ENCODE data around the gene FAF1. TPM values are rescaled to one million over a fixed set of nuclear protein-coding genes. Genes with fewer than 3 reads are reported as not detected.

Gene FAF1
- total RNA-seq, 6 experiments from 2014 or later = 24.1 to 32.4 (median 31.6) TPM

DNA sequence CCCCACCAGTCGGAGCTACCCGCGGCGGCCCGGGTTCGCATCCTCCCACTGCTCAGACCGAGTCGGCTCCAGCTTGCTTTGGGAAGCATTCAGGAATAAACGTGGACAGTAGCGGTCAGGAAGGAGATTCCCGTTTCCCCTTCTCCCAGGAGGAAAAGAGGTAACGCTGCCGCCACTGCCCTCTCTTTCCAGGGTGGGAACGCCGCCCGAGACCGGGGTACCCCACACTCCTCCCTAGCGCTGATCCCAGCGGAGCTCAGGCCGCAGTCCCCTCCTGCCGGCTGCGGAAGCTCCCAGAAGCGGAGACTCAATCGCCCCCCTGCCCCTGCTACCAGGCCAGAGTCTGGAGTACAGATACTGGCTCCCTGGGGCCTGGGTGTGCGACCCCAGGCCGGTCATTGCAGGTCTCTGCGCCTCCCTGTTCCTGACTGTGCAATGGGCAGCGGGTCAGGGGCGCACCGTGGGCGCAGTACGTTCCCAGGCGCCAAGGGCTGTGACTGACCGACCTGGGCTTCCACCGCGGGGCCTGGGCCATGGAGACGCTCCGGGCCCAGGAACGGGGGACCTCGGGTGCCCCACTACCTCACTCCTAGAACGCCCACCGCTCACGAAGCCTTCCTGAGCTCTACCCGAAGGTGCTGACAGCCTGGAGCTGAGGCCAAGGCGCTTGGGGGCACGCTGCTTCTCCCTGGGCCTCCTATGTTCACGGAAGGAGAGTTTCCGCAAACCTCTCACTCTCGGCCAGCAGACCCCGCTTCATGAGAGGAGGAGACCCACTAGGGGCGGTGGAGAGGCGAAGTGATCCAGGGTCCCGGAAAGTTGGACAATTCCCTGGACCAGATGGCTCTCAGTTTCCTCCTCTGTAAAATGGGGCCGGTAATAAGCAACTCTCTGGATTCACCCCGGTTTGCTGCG, 544.6 kb downstream of the FAF1 start:
- TF ChIP-seq POLR2A (IDR thresholded peaks at IDR 0.05) (no peak), CTCF (IDR thresholded peaks at IDR 0.05) (no peak)
- no peak overlapping the region for H3K27ac ChIP-seq
- 5% methylated on average over 15 of the region's 56 CpGs for WGBS (ENCODE audit: insufficient coverage, low coverage, low lambda C conversion rate, missing lambda C conversion rate)
- H3K36me3 ChIP-seq = no peaks in the 10 kb centered on the region
- no peak for ATAC-seq
- no peaks in the 10 kb centered on the region for H3K9me3 ChIP-seq
- H3K4me3 ChIP-seq = no peak overlapping the region
- DNase-seq = no peak
- H3K4me1 ChIP-seq = peaks cover 0 to 17% (median 0%) of the 10 kb centered on the region in 4 donors
- peaks cover 5 to 32% of the 10 kb centered on the region in 2 donors for H3K27me3 ChIP-seq
- intact Hi-C loops (cut with DNase I) = no loop called here

DNA sequence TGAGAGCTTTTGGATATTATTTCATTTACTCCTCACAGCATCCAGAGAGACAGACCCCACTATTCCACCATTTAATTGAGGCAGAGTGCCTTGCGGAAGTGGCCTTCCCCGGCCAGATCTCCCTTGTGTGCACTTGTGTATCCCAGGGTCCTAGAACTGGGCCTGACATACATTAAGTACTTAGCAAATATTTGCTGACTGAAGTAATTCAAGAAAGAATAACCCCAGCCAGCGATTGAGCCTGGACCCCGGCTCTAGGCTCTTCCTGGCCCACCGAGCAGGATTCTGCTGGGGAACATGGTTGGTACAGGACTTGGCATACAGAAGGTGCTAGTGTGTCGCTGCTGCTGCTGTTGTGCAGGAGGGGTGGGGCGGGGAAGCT, 545.2 kb downstream of the FAF1 start:
- ATAC-seq = no peak
- Histone ChIP-seq H3K27ac (no peak overlapping the region), H3K27me3 (peaks cover 7 to 28% of the 10 kb centered on the region in 2 donors), H3K4me3 (no peak overlapping the region), H3K36me3 (no peaks in the 10 kb centered on the region), H3K4me1 (peaks cover 0 to 17% (median 0%) of the 10 kb centered on the region in 4 donors), H3K9me3 (no peaks in the 10 kb centered on the region)
- DNase-seq = no peak
- no peak for TF ChIP-seq POLR2A (IDR thresholded peaks at IDR 0.05)
- no peak for TF ChIP-seq CTCF (IDR thresholded peaks at IDR 0.05)
- 53% methylated on average over 3 of the region's 7 CpGs for WGBS (ENCODE audit: insufficient coverage, low coverage, low lambda C conversion rate, missing lambda C conversion rate)
- intact Hi-C loops (cut with DNase I) = no loop called here

GRCh38 chr1:50412813-50413476, 547.1 kb downstream of the FAF1 start:
- H3K4me1 ChIP-seq = peaks cover 0 to 9% (median 0%) of the 10 kb centered on the region in 4 donors
- no peak for DNase-seq
- intact Hi-C loops (cut with DNase I) = no loop called here
- WGBS (ENCODE audit: insufficient coverage, low coverage, low lambda C conversion rate, missing lambda C conversion rate) = 71% methylated on average over 1 of the region's 1 CpG
- TF ChIP-seq POLR2A (IDR thresholded peaks at IDR 0.05) (no peak), CTCF (IDR thresholded peaks at IDR 0.05) (no peak)
- no peak for ATAC-seq
- H3K27me3 ChIP-seq = peaks cover 7 to 23% of the 10 kb centered on the region in 2 donors
- no peaks in the 10 kb centered on the region for H3K36me3 ChIP-seq
- H3K27ac ChIP-seq = no peak overlapping the region
- H3K9me3 ChIP-seq = no peaks in the 10 kb centered on the region
- no peak overlapping the region for H3K4me3 ChIP-seq

DNA sequence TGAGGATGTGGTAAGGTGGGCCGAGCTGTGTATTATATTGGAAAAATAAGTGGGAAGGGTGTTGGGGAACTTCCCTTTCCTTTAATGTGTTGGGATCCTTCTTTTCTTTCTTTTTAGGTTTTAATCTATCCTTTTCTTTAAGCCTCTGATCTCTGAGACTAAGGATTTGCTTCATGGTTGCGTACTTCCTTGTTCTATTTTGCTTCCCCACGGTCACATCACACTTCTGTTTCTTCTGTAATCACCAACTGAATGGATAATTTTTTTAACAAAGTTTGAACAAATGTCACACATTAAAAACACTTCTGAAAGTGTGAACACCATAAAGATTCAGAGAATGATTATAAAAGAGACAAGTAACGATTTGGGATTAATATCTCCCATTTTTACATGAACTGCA, 554.3 kb downstream of the FAF1 start:
- H3K4me3 ChIP-seq = no peak overlapping the region
- no peak for TF ChIP-seq CTCF (IDR thresholded peaks at IDR 0.05)
- no peak for TF ChIP-seq POLR2A (IDR thresholded peaks at IDR 0.05)
- no peak overlapping the region for H3K27ac ChIP-seq
- peaks cover 0 to 7% of the 10 kb centered on the region in 2 donors for H3K27me3 ChIP-seq
- H3K9me3 ChIP-seq = no peaks in the 10 kb centered on the region
- ATAC-seq = no peak
- no peaks in the 10 kb centered on the region for H3K36me3 ChIP-seq
- DNase-seq = no peak
- H3K4me1 ChIP-seq = no peaks in the 10 kb centered on the region
- WGBS (ENCODE audit: insufficient coverage, low coverage, low lambda C conversion rate, missing lambda C conversion rate) = 63% methylated on average over 4 of the region's 4 CpGs
- intact Hi-C loops (cut with DNase I) = no loop called here

All from right lobe of liver (tissue), 6 donors.